CD4-positive, alpha-beta T cell treated with Interleukin-4 for 1 hour (primary cell): ENCODE measurements around the gene NCK2.

Experiments
- DNase-seq, 2 donors: peaks; one replicate each; pipeline ENCODE4 v3.0.0-alpha.2; 2020 to 2022

NCK2 gene

GRCh38 chr2:105777506-105778055, 32.9 kb downstream of the NCK2 start:
- DNase-seq, result no peak

DNA sequence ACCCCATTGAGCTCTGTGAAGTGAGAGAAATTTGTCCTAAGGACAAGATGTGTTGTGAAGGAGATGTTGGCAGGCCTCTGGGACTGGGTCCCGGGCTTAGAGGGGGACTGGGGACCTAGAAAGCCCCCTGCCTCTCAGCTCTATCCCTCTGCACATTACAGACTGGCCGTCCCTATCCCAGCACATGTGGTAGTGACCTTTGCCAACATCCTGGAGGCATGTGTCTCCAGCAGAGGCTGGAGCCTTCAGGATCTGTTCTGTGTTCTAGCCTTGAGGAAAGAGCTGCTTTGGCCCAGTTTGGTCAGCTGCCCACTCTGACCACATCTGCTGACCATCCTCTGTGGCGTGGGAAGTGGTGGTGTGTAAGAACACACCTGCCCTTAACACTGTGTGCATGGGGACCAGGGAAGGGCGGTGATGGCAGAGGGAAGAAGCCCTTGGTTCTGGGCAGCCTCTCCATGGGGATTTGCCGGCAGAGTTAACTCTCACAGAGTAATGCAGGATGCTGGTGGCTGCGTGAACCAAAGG, 33.4 kb downstream of the NCK2 start:
- DNase-seq, result no peak

DNA sequence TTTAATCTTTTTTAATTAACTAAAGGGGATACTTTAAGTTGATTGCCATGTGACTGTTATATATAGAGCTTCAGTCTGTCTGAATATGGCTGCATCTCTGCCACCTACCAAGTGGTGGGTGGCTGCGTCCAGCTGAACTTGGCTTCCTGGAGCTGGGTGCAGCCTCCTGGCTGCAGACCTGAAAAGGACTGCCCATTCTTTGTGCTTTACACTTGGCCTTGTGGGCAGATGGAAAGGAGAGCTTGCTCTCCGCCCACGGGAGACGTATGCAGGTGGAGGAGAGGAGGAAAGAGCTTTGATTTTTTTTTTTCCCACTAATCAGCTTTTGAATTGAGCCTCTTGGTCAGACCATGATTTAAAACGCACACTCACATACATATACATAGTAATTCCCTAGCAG, 34.7 kb downstream of the NCK2 start:
- no peak for DNase-seq

- DNase-seq, result no peak
These were observed 35.9 kb downstream of the NCK2 start for GRCh38 chr2:105780606-105781005.

GRCh38 chr2:105781274-105781978, 36.7 kb downstream of the NCK2 start:
- no peak for DNase-seq

GRCh38 chr2:105782123-105782522, 37.4 kb downstream of the NCK2 start:
- peak in 1 of 2 donors; percentile 49 for DNase-seq

DNA sequence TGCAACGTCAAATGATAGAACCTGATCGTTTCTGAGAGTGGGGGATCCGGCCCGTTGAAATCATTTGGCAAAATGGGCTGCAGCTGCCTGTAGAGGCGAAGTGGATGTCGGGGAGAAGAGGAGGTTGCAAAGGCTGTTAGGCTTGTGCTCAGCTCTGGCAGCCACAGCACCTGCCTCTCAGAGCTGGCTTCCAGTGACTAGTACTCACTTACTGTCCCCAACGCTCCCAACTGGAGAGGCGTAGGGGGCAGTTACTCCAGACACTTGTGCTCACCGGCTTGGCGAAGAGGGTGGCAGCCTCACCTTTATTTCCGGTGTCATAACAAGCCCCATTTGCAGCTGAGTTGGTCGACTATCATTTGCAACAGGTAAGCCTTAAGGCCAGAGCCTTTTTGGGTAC, 37.9 kb downstream of the NCK2 start:
- DNase-seq, result no peak

DNA sequence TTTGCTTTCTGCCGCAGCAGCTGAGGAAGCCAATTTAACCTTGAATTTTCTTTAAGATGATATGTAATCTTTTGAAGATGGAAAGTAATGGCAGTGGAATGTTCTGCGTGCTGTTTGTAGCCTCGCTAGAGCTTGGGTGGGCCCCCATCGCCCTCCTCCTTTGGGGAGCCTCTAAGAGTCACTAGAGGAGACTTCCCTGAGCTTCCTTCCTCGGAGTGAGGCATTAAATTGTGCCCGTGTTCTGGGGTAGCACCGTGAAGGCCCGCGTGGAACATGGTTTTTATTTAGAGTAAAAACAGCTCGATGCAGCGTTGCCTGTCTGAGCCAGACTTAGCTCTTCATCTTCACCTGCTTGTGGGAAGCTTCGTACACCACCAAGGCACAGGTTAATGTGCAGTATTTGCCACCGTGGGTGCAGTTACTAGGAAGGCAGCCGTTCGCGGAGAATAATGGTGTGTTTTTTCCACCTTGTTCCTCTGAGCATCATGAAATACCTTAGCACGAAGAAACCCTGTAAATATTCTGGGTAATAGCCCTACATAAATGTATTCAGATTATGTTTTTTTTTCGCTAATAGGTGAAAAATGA, 38.5 kb downstream of the NCK2 start:
- no peak for DNase-seq

DNA sequence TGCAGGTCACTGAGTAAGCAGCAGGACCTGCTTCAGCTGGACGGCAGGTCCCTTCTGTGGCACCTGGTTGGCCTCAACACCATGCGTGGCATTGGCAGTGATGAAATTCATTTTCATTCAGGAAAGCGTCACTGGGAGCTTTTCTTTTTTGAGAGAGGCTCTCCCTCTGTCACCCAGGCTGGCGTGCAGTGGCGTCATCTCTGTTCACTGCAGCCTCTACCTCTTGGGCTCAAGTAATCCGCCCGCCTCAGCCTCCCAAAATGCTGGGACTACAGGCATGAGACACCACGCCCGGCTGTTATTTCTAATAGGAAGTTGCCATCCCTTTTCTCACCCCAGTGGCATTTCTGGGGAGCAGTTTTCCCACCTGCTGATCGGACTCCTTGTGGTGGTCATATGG, 39.3 kb downstream of the NCK2 start:
- DNase-seq, result no peak

DNA sequence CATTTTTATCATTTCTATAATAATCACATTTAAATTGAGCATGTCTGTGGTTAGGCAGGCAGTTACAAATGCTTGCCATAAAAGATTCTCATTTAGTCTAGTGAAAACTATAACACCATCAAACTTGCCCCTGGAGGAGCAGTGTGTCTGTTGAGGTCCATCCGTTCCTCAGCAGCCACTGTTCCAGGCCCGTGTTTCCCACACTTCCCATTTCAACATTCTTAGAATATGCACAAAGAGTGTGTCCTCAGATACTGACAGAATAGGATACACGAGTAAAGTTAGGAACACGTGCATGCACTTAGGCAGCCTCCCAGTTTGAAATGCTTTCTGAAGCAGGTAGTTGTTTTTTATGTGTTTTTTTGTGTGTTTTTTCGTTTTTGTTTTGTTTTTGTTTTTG, 39.9 kb downstream of the NCK2 start:
- DNase-seq, result no peak

DNA sequence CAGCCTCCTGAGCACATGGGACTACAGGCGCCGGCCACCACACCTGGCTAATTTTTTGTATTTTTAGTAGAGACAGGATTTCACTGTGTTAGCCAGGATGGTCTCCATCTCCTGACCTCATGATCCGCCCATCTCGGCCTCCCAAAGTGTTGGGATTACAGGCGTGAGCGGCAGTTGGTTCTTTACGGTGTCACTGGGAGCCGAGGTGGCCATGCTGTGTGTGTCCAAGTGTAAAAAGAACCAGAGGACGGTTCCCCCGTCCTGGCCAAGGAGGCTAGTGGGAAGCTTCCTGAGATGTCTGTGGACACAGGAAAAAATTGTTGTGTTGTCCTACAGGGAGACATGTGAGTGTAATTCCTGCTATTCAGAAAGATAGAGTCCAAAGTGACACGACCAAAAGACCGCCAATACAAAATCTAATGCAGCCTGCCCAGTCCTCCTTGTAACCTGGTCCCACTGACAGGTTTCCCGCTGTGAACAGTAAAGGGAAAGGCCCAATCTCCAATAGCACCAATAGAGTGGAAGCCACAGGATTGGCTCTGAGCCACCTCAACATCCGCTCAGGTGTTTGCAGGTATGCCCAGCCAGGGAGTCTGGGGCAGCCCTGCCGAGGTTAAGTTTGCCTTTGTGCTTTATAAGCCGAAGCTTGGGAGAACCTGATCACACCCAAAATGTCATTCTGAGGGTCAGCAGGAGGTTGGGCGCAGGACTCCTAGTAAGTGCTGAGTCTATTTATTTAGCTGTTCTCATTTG, 40.6 kb downstream of the NCK2 start:
- DNase-seq, result no peak

DNA sequence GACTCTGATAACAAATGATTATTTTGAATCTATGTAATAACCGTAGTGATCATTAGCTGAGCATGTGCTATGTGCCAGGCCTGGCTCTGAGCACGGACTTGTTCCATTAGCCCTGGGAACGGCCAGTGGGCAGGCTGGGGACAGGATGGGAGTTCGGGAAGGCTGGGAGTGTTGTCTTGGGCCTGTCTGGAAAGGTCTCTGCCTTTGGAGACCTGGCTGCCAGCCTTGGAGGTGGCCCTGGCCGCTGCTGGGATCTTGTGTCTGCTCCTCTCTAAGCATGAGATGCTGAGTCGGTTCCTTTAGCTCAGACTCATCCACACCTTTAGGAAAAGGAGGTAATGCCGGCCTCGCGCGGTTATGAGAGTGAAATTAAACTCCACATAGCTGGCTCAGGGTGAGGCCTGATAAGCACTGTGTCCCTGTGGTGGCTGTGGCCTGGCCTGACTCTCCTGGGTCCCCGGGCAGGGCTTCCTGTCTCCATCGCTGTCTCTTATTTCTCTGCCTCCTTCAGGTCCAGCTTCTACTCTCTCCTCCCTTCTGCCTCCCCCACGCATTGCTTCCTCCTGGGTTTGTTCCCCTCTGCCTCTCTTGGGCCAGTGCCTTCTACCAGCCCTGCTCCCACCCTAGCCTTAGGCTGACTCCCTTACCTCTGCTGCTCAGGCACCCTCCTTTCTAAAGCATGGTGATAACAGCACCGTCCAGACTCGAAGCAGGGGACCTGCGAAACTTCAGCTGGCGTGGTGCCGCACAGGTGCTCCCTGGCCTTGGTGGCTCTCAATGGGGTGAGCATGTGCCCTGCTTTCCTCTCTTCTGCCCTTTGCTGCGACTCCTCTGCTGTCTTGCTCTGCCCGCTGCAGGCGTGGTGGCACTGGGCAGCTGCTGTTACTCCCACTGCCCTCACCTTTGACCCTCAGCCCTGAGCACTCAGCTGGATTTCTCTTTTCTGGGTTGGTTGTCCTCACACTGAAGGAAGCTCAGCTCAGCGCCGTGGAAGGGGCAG, 41.8 kb downstream of the NCK2 start:
- DNase-seq, result no peak

- peak in 1 of 2 donors; percentile 68 for DNase-seq
These were observed 42.9 kb downstream of the NCK2 start for GRCh38 chr2:105787376-105788318.

DNA sequence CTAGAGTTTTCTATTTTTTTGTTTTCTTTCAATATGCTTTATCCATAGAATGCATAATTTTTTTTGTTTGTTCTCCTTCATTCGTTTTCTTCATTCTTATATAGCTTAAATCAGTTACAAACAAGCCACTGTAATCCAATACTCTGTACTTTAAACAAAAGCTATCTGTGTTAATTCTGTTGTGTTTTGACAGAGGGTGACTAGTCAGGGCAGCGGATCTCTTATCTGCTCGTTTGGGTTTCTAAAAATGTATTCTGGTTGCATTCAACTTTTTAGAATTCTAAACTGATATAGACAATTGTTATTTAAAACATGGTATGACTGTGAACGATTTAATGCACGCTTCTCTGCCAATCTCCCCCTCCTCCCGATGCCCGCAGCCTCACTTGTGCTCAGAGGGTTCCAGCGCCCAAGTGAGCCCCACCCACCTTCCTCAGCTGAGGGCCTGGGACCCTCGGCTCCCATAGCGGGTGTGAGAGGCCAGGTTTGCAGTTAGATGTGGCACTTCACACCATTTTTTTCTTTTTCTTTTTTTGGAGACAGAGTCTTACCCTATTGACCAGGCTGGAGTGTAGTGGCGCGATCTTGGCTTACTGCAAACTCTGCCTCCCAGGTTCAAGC, 44.1 kb downstream of the NCK2 start:
- DNase-seq, result no peak

GRCh38 chr2:105789745-105790460, 45.2 kb downstream of the NCK2 start:
- peak; percentile 53 to 78 for DNase-seq

- DNase-seq, result no peak
These were observed 45.9 kb downstream of the NCK2 start for GRCh38 chr2:105790461-105791149.

- no peak for DNase-seq
These were observed 46.5 kb downstream of the NCK2 start for GRCh38 chr2:105791229-105791628.

- no peak for DNase-seq
These were observed 47.8 kb downstream of the NCK2 start for GRCh38 chr2:105792561-105792960.
